NCI-H2081 treated with DMSO at 0.1 percent for 48 hours (cell line): ENCODE results near the gene PTPRJ.

Experiments used
- DNase-seq: peaks from one replicate; lab custom pipeline; 2025; lab: John Stamatoyannopoulos, UW

Gene PTPRJ

DNA sequence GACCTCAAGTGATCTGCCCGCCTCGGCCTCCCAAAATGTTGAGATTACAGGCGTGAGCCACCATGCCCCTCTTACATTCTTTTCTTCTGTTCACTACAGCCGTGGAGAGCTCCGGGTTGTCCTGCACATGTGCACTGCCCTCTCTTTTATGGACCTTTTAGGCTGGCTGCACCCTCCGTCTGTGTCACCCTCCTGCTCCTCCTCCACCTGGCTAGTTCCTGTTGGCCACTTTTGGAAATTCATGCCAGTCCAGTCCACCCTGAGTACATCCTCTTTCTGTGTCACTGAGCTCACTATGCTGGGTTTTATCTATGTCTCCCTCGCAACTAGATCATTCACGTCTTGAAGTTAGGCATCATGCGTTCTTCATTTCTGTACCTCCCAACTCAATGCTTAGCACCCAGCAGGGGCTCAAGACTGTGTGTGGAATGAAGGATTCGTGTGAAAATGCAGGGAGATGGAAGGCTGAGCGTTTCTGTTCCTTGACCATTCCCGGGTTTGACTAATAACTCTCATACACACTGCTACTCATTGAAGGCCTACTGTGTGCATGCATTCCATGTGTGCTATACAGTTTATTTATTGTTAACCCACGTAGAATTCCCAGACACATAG is 60.6 kb downstream of the PTPRJ start:
- DNase-seq: no peak

DNA sequence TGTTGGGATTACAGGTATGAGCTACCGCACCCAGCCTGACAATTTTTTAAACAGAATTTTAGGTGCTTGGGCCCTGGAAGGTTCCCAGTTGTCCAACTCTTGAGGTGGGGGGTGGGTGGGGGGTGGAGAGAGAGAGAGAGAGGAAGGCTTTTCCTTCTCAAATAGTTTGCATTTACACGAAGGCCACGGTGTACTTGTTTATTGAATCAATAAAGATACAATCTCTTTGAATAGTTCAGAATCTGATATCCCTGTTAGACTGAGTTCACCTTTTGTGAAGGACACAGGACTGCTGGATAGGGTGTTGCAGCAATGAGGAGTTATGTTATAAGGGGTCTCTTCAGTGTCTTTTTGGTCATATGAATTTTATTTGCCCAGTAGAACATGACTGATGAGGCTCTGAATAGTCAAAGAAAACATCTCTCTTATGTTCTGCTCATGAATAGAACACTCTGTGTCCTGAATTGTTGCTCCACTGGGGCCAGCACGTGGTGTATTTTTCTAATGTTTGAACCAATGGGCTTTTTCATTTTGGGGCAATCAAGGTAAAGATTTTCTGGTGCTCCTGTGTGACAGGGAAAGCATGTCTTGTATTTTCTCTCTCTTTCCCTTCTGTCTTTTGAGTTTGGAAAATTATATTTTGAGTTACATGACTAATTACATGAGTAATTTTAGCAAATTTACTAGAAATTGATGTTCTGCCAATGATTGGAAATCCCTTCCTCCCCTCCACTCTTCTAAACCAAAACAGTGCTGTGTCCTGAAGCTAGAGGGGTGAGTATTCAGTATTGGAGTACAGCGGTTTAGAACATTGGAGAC is 61.7 kb downstream of the PTPRJ start:
- DNase-seq: no peak

DNA sequence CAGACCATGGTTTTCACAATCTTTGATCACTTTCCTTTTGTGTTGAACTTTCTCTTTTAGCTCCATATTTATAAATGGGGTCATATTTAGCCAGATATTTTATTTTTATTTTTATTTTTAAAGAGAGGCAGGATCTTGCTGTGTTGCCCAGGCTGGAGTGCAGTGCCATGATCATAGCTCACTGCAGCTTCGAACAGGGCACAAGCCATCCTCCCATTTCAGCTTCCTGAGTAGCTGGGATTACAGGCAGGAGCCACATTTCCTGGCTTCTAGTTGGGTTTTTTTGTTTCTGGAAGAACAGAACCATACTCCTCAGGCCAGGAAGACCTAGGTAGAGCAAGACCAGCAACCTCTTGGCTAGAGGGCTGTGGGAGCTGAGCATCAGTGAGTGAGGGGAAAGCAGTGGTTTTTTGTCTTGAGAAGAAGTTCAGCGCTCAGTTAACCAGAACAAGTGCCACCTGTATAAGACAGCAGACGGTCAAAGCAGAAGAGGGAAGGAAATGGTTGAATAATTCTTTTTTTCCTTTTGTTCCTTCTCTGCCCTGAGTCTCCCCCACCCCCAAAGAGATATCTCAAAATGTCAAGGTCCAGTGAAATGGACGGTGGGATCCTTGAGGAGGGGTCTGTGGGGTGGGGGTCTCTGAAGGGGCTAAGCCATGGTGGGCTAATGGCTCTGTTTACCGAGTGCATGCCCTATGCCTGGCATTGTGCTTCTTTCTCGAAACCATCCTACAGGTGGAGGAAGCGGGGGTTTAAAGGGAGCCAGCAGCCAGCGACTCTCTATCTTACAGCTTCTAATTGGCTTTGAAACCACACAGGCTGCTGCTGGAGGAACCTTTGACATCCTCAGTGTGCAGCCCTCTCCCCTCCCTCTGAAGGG is 63.0 kb downstream of the PTPRJ start:
- no peak for DNase-seq

DNA sequence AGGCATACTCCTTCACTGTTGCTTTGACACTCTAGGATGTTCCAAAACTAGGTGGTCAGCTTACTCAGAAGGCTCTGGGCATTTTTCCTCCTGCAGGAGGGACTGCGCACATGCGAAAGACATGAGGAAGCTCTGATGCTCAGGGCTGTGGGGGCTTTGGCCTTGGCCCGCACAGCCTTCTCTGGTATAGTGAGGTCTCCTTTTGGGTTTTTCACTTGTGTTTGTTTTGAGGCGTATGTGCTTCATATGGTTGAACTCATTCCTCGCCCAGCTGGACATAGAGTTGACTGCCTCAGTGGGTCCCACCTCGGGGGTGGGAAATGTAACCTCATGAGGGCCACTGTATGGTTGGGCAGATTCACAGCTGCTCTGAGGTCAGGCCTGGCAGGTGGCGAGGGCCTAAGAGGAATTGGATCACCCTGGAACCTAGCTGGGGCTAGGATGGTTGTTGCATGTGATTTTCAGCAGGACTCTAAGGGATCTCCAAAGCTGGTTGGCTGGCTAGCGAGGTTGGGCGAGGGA is 63.7 kb downstream of the PTPRJ start:
- no peak for DNase-seq

DNA sequence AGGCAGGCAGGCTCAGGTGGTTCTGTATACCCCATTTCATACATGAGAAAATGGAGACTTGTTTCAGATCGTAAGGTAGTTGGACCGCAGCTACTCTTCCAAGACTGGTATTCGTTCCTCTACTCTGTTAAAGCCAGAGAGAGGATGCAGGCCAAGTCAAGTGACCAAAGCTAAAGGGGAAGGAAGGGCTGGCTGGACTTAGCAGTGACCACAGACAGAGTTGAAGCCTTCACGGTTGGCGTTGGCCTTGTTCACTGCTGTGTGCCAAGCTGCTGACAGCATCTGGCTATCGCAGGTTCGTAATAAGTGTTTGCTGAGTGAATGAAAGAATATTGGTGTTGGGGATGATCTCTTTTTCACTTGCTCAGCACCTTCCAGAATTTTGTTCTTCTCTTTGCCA is 64.2 kb downstream of the PTPRJ start:
- DNase-seq: no peak

GRCh38 chr11:48045536-48045935 is 65.2 kb downstream of the PTPRJ start:
- no peak for DNase-seq

DNA sequence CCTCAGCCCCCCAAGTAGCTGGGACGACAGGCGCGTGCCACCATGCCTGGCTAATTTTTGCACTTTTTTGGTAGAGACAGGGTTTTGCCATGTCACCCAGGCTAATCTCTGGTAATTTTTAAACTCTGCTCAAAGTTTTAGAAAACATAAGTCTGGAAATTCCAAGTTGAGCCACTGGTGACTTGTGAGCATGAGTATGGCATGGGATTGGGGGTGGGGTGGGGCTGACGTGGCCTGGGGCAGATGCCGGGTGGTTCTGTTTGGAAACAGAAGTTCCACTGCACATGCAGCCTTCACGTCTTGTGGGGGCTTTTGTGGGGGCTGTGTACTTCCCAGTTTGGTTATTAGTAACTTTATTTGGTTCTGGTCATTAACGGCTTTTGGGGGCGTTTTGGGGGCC is 67.3 kb downstream of the PTPRJ start:
- no peak for DNase-seq

DNA sequence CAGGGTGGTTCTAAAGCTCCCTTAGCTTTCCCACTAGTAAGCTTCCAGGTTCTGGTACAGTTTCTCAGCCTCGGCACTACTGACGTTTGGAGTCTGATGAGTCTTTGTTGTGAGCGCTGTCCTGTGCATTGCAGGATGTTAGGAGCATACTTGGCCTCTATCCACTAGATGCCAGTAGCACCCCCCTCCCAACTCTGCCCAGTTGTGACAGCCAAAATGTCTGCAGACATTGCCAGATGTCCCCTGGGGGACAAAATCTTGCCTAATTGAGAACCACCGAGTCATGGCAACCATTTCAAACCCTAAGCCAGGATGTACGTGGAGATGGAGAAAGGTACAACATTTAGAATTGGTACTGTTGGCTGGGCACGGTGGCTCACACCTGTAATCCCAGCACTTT is 68.7 kb downstream of the PTPRJ start:
- DNase-seq: no peak

GRCh38 chr11:48050304-48050703 is 69.9 kb downstream of the PTPRJ start:
- DNase-seq: no peak

DNA sequence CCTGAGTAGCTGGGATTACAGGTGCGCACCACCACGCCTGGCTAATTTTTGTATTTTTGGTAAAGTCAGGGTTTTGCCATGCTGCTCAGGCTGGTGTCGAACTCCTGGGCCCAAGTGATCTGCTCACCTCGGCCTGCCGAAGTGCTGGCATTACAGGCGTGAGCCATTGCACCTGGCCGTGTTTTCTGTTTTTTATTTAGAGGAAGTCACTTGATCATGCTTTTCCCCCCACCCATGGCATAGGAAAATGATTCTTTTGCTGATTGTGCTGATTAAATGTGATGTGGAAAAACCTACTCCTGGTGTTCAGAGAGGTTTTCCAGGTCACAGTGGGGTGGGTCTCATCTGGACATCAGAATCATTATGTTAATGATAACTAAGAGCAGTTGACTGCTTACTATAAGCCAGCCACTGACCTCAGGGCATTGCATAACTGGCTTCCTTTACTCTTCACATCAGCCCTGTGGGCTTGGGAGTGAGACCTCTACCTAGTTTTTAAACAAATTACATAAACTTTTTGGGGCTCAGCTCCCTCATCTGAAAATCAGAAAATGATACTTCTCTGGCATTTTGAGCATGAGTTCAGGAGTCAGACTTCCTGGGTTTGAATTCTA is 71.0 kb downstream of the PTPRJ start:
- no peak for DNase-seq

DNA sequence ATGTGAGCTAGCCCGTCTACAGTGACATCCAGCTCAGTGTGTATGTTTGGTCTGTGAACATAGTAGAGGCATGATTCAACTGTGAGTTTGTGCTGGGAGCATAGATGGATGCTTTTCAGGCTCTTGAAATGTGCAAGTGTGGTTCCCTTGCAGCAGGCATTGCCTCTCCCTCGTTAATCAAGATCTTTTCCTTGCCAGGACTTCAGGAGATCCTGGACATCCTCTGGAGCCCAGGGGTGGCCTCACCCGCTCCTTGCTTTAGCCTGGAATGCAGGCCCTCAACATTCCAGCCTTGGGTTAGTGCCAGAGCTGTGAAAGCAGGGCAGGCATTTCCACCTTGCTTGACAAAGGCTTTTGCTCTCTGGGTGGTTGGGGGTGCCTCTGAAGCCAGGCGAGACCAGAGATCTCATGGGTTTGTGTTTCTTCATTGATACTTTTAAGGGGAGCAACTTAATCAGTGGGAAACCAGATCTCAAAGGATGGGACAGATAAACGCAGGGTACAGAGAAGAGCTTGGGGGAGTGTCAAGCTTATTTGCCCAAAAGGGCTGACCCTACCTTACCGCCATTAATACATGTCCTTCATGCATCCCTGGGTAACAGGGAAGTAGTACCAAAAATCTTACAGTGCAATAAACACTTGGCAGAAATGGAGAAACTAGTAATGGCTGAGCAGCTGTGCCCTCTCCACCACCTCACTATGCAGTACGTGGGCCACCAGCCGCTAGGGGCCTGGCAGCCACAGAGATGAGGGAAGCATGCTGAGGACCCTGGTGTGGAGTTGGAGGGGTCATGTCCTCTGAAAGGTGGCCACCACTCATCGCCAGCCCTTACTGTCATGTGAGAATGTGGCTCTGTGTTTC is 72.1 kb downstream of the PTPRJ start:
- no peak for DNase-seq

- DNase-seq: no peak
These were observed 74.6 kb downstream of the PTPRJ start for GRCh38 chr11:48054994-48055291.

- DNase-seq: no peak
These were observed 75.2 kb downstream of the PTPRJ start for GRCh38 chr11:48055292-48056132.

DNA sequence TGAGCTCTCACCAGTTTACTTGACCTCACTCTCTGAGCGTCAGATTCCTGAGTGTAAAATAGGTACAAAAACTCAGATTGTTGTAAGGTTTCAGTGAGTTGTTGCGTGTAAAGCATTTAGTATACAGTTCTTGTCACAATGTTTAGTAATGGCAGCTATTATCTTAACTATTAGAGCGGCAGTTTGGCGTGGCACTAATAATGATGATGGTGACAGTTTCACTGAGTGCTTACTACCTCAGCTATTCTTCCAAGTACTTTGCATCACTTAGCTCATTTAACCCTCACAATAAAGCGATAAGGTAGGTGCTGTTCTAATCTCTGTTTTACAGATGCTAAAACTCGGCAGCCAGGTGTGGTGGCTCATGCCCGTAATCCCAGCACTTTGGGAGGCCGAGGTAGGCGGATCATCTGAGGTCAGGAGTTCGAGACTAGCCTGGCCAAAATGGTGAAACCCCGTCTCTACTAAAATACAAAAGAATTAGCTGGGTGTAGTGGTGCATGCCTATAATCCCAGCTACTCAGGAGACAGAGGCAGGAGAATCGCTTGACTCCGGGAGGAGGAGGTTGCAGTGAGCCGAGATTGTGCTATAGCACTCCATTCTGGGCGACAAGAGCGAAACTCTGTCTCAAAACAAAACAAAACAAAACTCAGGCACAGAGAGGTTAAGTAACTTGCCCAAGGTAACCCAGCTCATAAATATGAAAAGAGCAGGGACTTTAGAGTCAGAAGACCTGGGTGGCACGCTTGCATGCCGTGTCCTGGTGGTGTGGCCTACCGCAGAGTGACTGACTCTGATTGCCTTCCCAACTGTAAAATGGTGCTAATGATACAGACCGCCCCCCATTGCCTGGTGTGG is 76.2 kb downstream of the PTPRJ start:
- no peak for DNase-seq

- DNase-seq: no peak
These were observed 77.7 kb downstream of the PTPRJ start for GRCh38 chr11:48058064-48058463.

DNA sequence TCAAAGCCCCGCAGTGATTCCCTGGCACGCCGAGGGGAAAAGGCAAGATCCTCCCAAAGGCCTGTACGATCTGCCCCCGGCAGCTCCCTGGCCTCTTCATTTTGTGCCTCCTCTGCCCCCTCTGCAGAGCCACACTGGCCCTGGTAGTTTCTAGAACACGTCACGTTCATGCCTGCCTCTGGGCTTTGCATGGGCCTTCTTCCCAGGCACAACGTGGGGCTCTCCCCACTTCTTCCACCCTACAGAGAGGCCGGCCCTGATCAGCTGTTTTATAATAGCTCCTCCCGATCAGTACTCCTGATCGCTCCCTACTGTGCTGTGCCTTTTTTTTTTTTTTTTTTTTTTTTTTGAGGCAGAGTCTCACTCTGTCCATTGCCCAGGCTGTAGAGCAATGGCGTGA is 78.4 kb downstream of the PTPRJ start:
- DNase-seq: no peak

GRCh38 chr11:48062649-48063048 is 82.3 kb downstream of the PTPRJ start:
- DNase-seq: no peak

DNA sequence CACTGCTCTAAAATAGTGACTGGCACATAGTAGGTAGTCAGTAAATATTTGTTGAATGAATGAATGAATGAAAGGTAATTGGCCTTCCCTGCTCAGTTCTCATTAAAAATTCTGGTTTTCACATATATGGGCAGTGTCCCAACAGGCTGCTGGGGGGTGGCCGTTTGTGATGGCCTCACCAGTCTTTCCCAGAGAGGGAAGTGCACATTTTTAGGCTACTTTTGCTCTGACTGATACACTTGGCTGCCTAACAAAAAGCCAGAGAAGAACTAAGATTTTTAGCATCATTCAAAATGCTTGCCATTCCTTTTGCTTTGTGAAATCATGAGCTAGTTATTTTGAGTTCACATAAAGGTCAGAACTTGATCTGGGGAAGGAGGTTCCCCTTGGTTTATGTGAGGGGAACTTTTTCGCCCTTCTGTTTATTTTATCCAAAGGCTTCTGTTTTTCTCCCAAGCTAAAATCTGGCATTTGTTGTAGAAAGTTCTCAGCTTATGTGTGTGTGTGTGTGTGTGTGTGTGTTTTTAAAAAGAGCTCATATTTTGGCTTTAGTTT is 83.1 kb downstream of the PTPRJ start:
- DNase-seq: no peak

DNA sequence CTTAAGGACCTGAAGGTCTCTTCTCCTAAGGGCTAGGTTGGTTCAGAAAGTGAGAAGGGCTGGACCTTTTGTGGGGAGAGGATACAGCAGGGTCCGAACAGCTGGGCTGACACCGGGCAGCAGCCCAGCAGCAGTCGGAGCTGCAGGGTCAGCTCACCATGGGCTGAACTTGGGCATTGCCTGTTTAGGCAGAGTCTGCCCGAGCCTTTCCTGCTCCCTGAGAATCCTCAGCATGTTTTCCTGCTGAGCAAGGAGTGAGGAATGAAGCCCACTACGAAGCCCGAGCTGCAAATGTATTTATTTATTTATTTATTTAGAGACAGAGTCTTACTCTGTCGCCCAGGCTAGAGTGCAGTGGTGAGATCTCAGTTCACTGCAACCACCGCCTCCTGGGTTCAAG is 83.9 kb downstream of the PTPRJ start:
- DNase-seq: no peak
